LNCAP (cell line): ENCODE results near the gene CEP85.

Experiments
- CTCF ChIP-seq: fragments of 450-650 bp; IDR thresholded peaks from 2 replicates; pipeline ENCODE4 v1.5.1; 2017; ENCODE audit warnings: mild to moderate bottlenecking

The CEP85 gene

DNA sequence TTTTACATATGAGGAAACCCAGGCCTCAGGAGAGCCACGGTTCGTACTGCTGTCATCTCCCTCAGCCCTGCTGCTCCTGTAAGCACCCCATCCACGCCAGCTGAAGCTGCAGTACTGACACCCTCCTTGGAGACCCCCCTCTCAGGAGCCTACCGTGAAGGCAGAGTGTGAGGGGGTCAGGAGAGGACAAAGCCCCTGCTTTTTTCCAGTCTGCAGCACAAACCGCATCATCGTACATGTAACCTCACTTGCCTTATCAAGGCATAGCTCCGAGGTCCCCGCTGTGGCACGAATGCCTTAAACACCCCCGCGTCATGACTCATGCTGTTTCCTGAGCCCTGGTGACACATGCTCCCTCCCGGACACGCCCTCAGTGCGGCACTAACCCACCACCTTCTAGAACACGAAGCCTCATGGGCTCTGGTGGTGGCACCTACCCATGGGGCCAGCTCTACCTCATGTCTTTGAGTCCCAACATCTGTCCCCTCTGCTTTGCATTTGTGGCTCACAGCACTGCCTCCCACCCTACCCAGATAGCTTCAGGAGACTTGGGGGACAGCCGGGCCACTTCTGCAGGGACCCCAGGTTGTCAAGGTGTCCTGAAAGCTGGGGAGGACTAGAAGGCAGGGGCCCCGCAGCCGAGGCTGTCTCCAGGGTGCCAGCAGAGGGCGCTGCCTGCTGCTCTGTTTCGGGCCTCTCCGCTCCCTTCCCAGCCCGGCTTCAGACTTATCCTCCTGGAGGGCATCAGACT lies 50.8 kb downstream of the CEP85 start:
- peak; percentile 64 for TF ChIP-seq CTCF

- TF ChIP-seq CTCF: peak; percentile 13; the same call in 1 of the 2 replicates
Observed at GRCh38 chr1:26285366-26286063, 51.5 kb downstream of the CEP85 start.

GRCh38 chr1:26286064-26286416 lies 52.0 kb downstream of the CEP85 start:
- no peak for TF ChIP-seq CTCF

GRCh38 chr1:26287033-26287711 lies 53.2 kb downstream of the CEP85 start:
- TF ChIP-seq CTCF: no peak

- TF ChIP-seq CTCF: no peak
Observed at GRCh38 chr1:26287811-26288210, 53.8 kb downstream of the CEP85 start.

GRCh38 chr1:26288311-26288941 lies 54.4 kb downstream of the CEP85 start:
- TF ChIP-seq CTCF: no peak
